HEK293 (cell line): ENCODE measurements around the gene SYNJ2.

ENCODE experiments used
- CTCF ChIA-PET: fragments of 350-600 bp; formaldehyde crosslinking; extraction: SDS; loops from one replicate; lab custom pipeline; 2021; ENCODE audit warnings: antibody characterized with exemption; lab: Yijun Ruan, JAX
- POLR2A ChIA-PET: fragments of 300-600 bp; formaldehyde crosslinking; extraction: SDS; loops from one replicate; lab custom pipeline; 2020; ENCODE audit warnings: antibody characterized with exemption, inconsistent platforms; lab: Yijun Ruan, JAX
- H3K27ac ChIP-seq: fragments of 200-500 bp; sonication (Bioruptor generic); 2 replicates; pipeline ENCODE4 v1.5.1; 2014; ENCODE audit warnings: low read depth, low read length, control low read depth, inconsistent platforms; ENCODE audit errors: extremely low read depth
- H3K36me3 ChIP-seq, 2 experiments: fragments of 200-500 bp in 1 of 2; sonication (Bioruptor generic) in 1 of 2; 1 replicate in 1 of 2; 2 replicates in 1 of 2; pipeline ENCODE4 v1.5.1; 2014 to 2017; ENCODE audit warnings: inconsistent platforms in 2 of 2, low read length in 2 of 2; ENCODE audit not compliant: control insufficient read depth in 2 of 2, insufficient read depth in 1 of 2
- H3K4me1 ChIP-seq: fragments of 200-500 bp; sonication (Bioruptor generic); 2 replicates; pipeline ENCODE4 v1.5.1; 2014; ENCODE audit warnings: mild to moderate bottlenecking, low read length, inconsistent platforms; ENCODE audit not compliant: control insufficient read depth, insufficient read depth
- H3K4me3 ChIP-seq: 2 replicates; pipeline ENCODE4 v1.5.1; 2011; ENCODE audit warnings: low read depth, mild to moderate bottlenecking, control low read depth, low read length, moderate library complexity
- H3K9me3 ChIP-seq: fragments of 200-500 bp; sonication (Bioruptor generic); 2 replicates; pipeline ENCODE4 v1.5.1; 2014; ENCODE audit warnings: low read depth, low read length, inconsistent platforms; ENCODE audit not compliant: control insufficient read depth, insufficient read depth
- GLI2 ChIP-seq: fragments of 450-650 bp; formaldehyde crosslinking; IDR thresholded peaks from 2 replicates; pipeline ENCODE4; 2017; ENCODE audit warnings: missing biosample characterization, missing genetic modification characterization, low read depth, borderline replicate concordance
- HOXC10 ChIP-seq: sonication (generic); formaldehyde crosslinking; IDR thresholded peaks from 2 replicates; pipeline ENCODE4 v1.8.1; 2023; ENCODE audit warnings: mild to moderate bottlenecking, missing genetic modification reagents
- KLF10 ChIP-seq: fragments of 450-650 bp; IDR thresholded peaks from 2 replicates; pipeline ENCODE4 v1.5.1; 2018; ENCODE audit warnings: missing biosample characterization, mild to moderate bottlenecking, missing genetic modification characterization
- PRDM2 ChIP-seq: fragments of 450-650 bp; formaldehyde crosslinking; IDR thresholded peaks from 2 replicates; pipeline ENCODE4 v1.5.1; 2016; ENCODE audit warnings: missing biosample characterization, missing genetic modification characterization, borderline replicate concordance
- SP2 ChIP-seq: fragments of 450-650 bp; formaldehyde crosslinking; IDR thresholded peaks from 2 replicates; pipeline ENCODE4 v1.5.1; 2016; ENCODE audit warnings: missing biosample characterization, missing genetic modification characterization
- ZEB2 ChIP-seq: fragments of 450-650 bp; formaldehyde crosslinking; IDR thresholded peaks from 2 replicates; pipeline ENCODE4 v1.5.1; 2016; ENCODE audit warnings: missing biosample characterization, missing genetic modification characterization
- ZNF114 ChIP-seq: fragments of 450-650 bp; formaldehyde crosslinking; IDR thresholded peaks from 2 replicates; pipeline ENCODE4 v1.5.0; 2017; ENCODE audit warnings: missing biosample characterization, missing genetic modification characterization
- ZNF394 ChIP-seq: fragments of 450-650 bp; formaldehyde crosslinking; IDR thresholded peaks from 2 replicates; pipeline ENCODE4 v1.5.1; 2016; ENCODE audit warnings: missing biosample characterization, missing genetic modification characterization, mild to moderate bottlenecking, moderate library complexity, borderline replicate concordance
- ZNF513 ChIP-seq: fragments of 450-650 bp; IDR thresholded peaks from 2 replicates; pipeline ENCODE4 v1.5.1; 2018; ENCODE audit warnings: missing biosample characterization, missing genetic modification characterization
- ZNF529 ChIP-seq: fragments of 450-650 bp; formaldehyde crosslinking; IDR thresholded peaks from 2 replicates; pipeline ENCODE4 v1.5.1; 2017; ENCODE audit warnings: missing genetic modification characterization, missing biosample characterization; ENCODE audit not compliant: insufficient replicate concordance
- ZNF555 ChIP-seq: fragments of 450-650 bp; formaldehyde crosslinking; conservative IDR thresholded peaks from 2 replicates; pipeline ENCODE4 v1.5.1; 2017; ENCODE audit warnings: missing biosample characterization, mild to moderate bottlenecking, missing genetic modification characterization, inconsistent platforms
- ZNF561 ChIP-seq: fragments of 450-650 bp; IDR thresholded peaks from 2 replicates; pipeline ENCODE4 v1.5.1; 2018; ENCODE audit warnings: missing biosample characterization, missing genetic modification characterization, borderline replicate concordance
- ZNF629 ChIP-seq: fragments of 450-650 bp; formaldehyde crosslinking; IDR thresholded peaks from 2 replicates; pipeline ENCODE4 v1.5.1; 2017; ENCODE audit warnings: missing biosample characterization, missing genetic modification characterization
- ZNF660 ChIP-seq: fragments of 450-650 bp; IDR thresholded peaks from 2 replicates; pipeline ENCODE4 v1.5.1; 2018; ENCODE audit warnings: missing biosample characterization, mild to moderate bottlenecking, missing genetic modification characterization
- TF ChIP-seq, protein P1 (sequence below): fragments of 450-650 bp; formaldehyde crosslinking; IDR thresholded peaks from 2 replicates; pipeline ENCODE4 v1.5.1; 2016; ENCODE audit warnings: missing biosample characterization, missing genetic modification characterization
- TF ChIP-seq, protein P2 (sequence below): fragments of 450-650 bp; formaldehyde crosslinking; IDR thresholded peaks from 2 replicates; pipeline ENCODE4 v1.5.1; 2016; ENCODE audit warnings: missing biosample characterization, missing genetic modification characterization
- TF ChIP-seq, protein P3 (sequence below): IDR thresholded peaks from 2 replicates; pipeline ENCODE4 v1.6.1; 2011; ENCODE audit warnings: mild to moderate bottlenecking, low read depth, low read length, borderline replicate concordance

The SYNJ2 gene

DNA sequence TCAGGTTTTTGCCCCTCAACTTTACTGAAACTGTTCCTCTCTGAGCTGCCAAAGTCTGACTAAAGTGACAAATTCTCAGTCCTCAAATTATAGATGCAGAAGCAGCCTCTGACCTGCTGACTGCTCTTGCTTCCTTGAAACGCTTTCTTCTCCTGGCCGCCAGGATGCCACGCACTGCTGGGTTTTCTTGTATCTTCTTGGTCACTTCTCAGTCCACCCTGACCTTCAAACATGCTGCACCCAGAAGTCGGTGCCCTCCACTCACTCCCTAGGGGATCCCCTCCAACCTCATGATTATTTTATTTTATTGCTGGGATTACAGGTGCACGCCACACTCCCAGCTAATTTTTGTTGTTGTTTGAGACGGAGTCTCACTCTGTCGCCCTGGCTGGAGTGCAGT is 24.7 kb downstream of the SYNJ2 start:
- peaks cover 6% of the 10 kb centered on the region for H3K4me1 ChIP-seq

More for the DNA sequence above, 24.7 kb downstream of the SYNJ2 start:
- no peak for TF ChIP-seq ZNF529 (tag by site-specific recombination)
- no peak for TF ChIP-seq ZNF555 (tag by site-specific recombination)
- no peak for TF ChIP-seq PRDM2 (tag by site-specific recombination)
- TF ChIP-seq ZNF513 (tag by site-specific recombination), result no peak
- no peak for TF ChIP-seq KLF10 (tag by site-specific recombination)
- TF ChIP-seq ZNF114, result no peak
- no peak for TF ChIP-seq ZNF629 (tag by site-specific recombination)
- no peak for TF ChIP-seq SP2 (tag by site-specific recombination)
- TF ChIP-seq HOXC10 (CRISPR knock-in tag), result no peak
- no peak for TF ChIP-seq ZNF394
- no peak for TF ChIP-seq ZNF561 (tag by site-specific recombination)
- TF ChIP-seq ZEB2 (tag by site-specific recombination), result no peak
- TF ChIP-seq GLI2 (tag by site-specific recombination), result no peak
- TF ChIP-seq ZNF660, result no peak
- TF ChIP-seq, protein P1, sequence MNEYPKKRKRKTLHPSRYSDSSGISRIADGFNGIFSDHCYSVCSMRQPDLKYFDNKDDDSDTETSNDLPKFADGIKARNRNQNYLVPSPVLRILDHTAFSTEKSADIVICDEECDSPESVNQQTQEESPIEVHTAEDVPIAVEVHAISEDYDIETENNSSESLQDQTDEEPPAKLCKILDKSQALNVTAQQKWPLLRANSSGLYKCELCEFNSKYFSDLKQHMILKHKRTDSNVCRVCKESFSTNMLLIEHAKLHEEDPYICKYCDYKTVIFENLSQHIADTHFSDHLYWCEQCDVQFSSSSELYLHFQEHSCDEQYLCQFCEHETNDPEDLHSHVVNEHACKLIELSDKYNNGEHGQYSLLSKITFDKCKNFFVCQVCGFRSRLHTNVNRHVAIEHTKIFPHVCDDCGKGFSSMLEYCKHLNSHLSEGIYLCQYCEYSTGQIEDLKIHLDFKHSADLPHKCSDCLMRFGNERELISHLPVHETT, result no peak
- TF ChIP-seq, protein P2, sequence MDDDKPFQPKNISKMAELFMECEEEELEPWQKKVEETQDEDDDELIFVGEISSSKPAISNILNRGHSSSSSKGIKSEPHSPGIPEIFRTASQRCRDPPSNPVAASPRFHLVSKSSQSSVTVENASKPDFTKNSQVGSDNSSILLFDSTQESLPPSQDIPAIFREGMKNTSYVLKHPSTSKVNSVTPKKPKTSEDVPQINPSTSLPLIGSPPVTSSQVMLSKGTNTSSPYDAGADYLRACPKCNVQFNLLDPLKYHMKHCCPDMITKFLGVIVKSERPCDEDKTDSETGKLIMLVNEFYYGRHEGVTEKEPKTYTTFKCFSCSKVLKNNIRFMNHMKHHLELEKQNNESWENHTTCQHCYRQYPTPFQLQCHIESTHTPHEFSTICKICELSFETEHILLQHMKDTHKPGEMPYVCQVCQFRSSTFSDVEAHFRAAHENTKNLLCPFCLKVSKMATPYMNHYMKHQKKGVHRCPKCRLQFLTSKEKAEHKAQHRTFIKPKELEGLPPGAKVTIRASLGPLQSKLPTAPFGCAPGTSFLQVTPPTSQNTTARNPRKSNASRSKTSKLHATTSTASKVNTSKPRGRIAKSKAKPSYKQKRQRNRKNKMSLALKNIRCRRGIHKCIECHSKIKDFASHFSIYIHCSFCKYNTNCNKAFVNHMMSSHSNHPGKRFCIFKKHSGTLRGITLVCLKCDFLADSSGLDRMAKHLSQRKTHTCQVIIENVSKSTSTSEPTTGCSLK (tag by site-specific recombination), result no peak
- TF ChIP-seq, protein P3, sequence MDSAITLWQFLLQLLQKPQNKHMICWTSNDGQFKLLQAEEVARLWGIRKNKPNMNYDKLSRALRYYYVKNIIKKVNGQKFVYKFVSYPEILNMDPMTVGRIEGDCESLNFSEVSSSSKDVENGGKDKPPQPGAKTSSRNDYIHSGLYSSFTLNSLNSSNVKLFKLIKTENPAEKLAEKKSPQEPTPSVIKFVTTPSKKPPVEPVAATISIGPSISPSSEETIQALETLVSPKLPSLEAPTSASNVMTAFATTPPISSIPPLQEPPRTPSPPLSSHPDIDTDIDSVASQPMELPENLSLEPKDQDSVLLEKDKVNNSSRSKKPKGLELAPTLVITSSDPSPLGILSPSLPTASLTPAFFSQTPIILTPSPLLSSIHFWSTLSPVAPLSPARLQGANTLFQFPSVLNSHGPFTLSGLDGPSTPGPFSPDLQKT, result no peak
- ChIA-PET CTCF (interaction anchor here (0.6 to 0.7 kb wide), 2 partner anchors 16 to 1253 kb away, joined by 3 to 4 read pairs; no protein-coding TSS in a partner anchor), POLR2A (no interaction called here)
- Histone ChIP-seq H3K36me3 (peaks cover 0 to 5% of the 10 kb centered on the region in 2 experiments; a peak in 1 of 3 replicates), H3K27ac (no peak overlapping the region), H3K4me3 (no peak overlapping the region), H3K9me3 (no peaks in the 10 kb centered on the region)
